ENCODE measurements around the gene RPL37. TPM values are rescaled to one million over a fixed set of nuclear protein-coding genes. Genes with fewer than 3 reads are reported as not detected.
"Not testable (repeated sequence)": the region's sequence is repeated elsewhere in the genome, so short reads cannot be mapped to it uniquely, and the experiment has no call there.

Gene RPL37
- total and polyA plus RNA-seq, 8 donors = 544 to 1,157 (median 813) TPM

DNA sequence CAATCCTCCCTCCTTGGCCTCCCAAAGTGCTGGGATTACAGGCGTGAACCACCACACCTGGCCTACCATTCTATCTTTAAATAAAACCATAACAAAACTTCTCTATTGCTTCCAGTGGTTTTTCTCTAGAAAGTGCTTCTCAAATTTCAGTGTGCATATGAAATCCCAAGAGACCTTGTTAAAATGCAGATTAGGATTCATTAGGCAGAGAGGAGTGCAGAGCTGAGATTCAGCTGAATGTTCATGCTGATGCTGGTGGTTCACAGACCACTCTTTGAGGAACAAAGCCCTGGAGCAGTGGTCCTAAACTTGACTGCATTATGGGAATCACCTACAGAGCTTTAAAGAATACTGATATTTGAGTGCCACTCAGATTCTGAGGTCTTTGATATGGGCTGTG, 34.4 kb upstream of the RPL37 start:
- H3K9me3 ChIP-seq = no peaks in the 10 kb centered on the region
- no peak overlapping the region for H3K4me3 ChIP-seq
- DNase-seq = no peak
- intact Hi-C loops (cut with DNase I) = no loop called here
- no peak for FAIRE-seq
- no peaks in the 10 kb centered on the region for H3K4me1 ChIP-seq
- WGBS, 2 donors = 75 to 85% methylated on average over 1 of the region's 1 CpG
- no peak overlapping the region for H3K27ac ChIP-seq
- TF ChIP-seq, protein P1, sequence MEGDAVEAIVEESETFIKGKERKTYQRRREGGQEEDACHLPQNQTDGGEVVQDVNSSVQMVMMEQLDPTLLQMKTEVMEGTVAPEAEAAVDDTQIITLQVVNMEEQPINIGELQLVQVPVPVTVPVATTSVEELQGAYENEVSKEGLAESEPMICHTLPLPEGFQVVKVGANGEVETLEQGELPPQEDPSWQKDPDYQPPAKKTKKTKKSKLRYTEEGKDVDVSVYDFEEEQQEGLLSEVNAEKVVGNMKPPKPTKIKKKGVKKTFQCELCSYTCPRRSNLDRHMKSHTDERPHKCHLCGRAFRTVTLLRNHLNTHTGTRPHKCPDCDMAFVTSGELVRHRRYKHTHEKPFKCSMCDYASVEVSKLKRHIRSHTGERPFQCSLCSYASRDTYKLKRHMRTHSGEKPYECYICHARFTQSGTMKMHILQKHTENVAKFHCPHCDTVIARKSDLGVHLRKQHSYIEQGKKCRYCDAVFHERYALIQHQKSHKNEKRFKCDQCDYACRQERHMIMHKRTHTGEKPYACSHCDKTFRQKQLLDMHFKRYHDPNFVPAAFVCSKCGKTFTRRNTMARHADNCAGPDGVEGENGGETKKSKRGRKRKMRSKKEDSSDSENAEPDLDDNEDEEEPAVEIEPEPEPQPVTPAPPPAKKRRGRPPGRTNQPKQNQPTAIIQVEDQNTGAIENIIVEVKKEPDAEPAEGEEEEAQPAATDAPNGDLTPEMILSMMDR (IDR thresholded peaks at IDR 0.05) = no peak
- H3K27me3 ChIP-seq = no peaks in the 10 kb centered on the region
- ATAC-seq = no peak
- no peaks in the 10 kb centered on the region for H3K36me3 ChIP-seq

DNA sequence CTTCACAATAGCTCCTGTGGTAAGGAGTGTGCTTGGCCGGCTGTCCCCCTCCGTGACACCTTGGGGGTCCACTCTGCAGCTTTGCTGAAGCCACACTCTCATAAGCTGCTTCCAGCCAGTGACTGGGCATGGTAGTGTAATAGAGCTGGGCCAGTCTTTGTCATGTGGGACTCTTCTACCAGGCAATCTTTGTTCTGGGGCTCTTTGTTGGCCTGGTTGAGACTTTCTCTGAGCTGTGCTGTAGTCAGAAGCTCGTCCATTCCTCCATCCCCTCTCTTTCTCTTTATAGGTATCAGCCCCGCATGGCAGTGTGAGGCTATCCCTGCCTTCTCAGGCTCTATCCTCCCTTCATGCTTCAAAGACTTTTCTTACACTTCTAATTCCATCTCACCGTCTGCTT, 31.8 kb upstream of the RPL37 start:
- no peak for FAIRE-seq
- H3K9me3 ChIP-seq = no peaks in the 10 kb centered on the region
- no peak for ATAC-seq
- no peaks in the 10 kb centered on the region for H3K4me1 ChIP-seq
- TF ChIP-seq, protein P1 (IDR thresholded peaks at IDR 0.05) = no peak
- H3K27me3 ChIP-seq = no peaks in the 10 kb centered on the region
- no peaks in the 10 kb centered on the region for H3K36me3 ChIP-seq
- H3K27ac ChIP-seq = no peak overlapping the region
- no peak overlapping the region for H3K4me3 ChIP-seq
- intact Hi-C loops (cut with DNase I) = no loop called here
- 62 to 69% methylated on average over 5 of the region's 5 CpGs for WGBS, 2 donors
- DNase-seq = no peak

DNA sequence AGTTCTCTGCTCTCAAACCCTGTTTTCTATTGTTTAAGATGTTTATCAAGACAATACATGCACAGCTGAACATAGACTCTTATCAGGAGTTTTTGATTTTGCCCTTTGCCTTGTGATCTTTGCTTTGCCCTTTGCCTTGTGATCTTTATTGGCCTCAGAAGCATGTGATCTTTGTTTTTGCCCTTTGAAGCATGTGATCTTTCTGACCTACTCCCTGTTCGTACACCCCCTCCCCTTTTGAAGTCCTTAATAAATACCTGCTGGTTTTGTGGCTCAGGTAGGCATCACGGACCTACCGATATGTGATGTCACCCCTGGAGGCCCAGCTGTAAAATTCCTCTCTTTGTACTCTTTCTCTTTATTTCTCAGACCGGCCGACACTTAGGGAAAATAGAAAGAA, 30.0 kb upstream of the RPL37 start:
- intact Hi-C loops (cut with DNase I) = not testable (repeated sequence)
- 79 to 91% methylated on average over 5 of the region's 5 CpGs for WGBS, 2 donors

DNA sequence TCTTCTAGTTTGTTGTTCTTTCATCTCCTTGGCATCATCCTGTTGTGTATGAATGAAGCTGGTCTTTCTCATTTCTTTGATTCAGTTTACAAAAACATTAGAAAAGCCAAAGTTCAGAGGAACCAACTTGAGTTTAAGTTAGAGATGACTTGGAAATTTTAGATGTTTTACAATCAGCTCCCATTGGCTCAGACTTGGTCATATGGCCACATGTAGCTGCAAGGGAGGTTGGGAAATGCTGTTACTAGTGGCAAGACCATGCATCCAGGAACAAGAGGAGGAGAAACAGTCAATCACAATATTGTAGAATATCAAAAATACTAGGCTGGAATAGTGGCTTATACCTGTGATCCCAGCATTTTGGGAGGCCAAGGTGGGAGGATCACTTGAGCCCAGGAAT, 25.7 kb upstream of the RPL37 start:
- Histone ChIP-seq H3K36me3 (no peaks in the 10 kb centered on the region), H3K27ac (no peak overlapping the region), H3K4me1 (no peaks in the 10 kb centered on the region), H3K27me3 (no peaks in the 10 kb centered on the region), H3K4me3 (no peak overlapping the region), H3K9me3 (no peaks in the 10 kb centered on the region)
- ATAC-seq = no peak
- intact Hi-C loops (cut with DNase I) = no loop called here
- DNase-seq = no peak
- TF ChIP-seq, protein P1 (IDR thresholded peaks at IDR 0.05) = no peak
- no peak for FAIRE-seq

More for the DNA sequence above, 30.0 kb upstream of the RPL37 start:
- H3K36me3 ChIP-seq, H3K9me3 ChIP-seq, H3K4me1 ChIP-seq, H3K27me3 ChIP-seq, H3K27ac ChIP-seq, ATAC-seq, FAIRE-seq, H3K4me3 ChIP-seq, DNase-seq: not testable (repeated sequence)

DNA sequence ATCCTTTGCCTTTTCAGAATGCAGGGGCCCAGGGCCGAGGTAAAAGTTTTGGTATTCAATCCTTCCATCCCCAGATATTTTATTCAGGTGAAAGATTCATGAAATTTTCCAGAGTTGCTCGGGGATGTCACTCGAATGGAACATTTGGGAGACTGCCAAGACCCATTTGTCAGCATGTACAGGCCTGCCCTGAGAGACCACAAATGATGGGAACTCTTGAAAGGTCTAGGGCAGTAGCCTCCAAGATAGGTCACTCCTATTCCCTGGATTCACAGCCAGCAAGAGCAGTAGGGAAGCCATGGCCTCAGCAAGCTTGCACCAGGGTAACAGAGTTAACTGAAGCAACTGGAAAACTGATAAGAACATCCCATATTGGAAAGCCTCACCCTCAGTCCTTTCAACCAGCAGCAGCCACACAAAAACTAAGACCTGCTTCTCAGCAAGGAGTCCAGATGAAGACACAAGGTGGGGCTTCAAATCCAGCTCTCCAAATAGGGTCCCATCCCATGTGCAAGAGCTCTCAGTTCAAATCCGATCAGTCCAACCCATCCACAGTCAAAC, 18.7 kb upstream of the RPL37 start:
- no peak for FAIRE-seq
- ATAC-seq = no peak
- H3K36me3 ChIP-seq = no peaks in the 10 kb centered on the region

More for the DNA sequence above, 18.7 kb upstream of the RPL37 start:
- no peaks in the 10 kb centered on the region for H3K27me3 ChIP-seq
- whole genome bisulfite sequencing, 2 donors = 61% methylated on average over 4 of the region's 4 CpGs
- no peaks in the 10 kb centered on the region for H3K9me3 ChIP-seq
- H3K4me3 ChIP-seq = no peak overlapping the region
- intact Hi-C loops (cut with DNase I) = no loop called here
- DNase-seq = no peak
- H3K27ac ChIP-seq = no peak overlapping the region
- TF ChIP-seq, protein P1 (IDR thresholded peaks at IDR 0.05) = no peak
- no peaks in the 10 kb centered on the region for H3K4me1 ChIP-seq

Data from pancreas (tissue), 10 donors.